NCI-H774 (cell line): ENCODE measurements around the gene ASB13.
A peak's percentile ranks its signal among the peaks of the same experiment; 100 is the strongest.

Experiments used
- DNase-seq: peaks from one replicate; lab custom pipeline; 2025; lab: John Stamatoyannopoulos, UW

ASB13 gene

GRCh38 chr10:5647507-5648240 is 18.7 kb downstream of the ASB13 start:
- no peak for DNase-seq

GRCh38 chr10:5645944-5646617 is 20.3 kb downstream of the ASB13 start:
- DNase-seq: no peak

GRCh38 chr10:5645375-5645774 is 21.0 kb downstream of the ASB13 start:
- no peak for DNase-seq

GRCh38 chr10:5644930-5645329 is 21.5 kb downstream of the ASB13 start:
- DNase-seq: no peak

- no peak for DNase-seq
These were observed 22.9 kb downstream of the ASB13 start for GRCh38 chr10:5643346-5644067.

GRCh38 chr10:5641501-5641900 is 24.9 kb downstream of the ASB13 start:
- DNase-seq: no peak

GRCh38 chr10:5640501-5640900 is 25.9 kb downstream of the ASB13 start:
- DNase-seq: no peak

- no peak for DNase-seq
These were observed 26.4 kb downstream of the ASB13 start for GRCh38 chr10:5640036-5640435.

GRCh38 chr10:5639066-5639465 is 27.3 kb downstream of the ASB13 start:
- DNase-seq: no peak

- no peak for DNase-seq
These were observed 27.9 kb downstream of the ASB13 start for GRCh38 chr10:5638494-5638893.

- DNase-seq: peak; percentile 66
These were observed 31.5 kb downstream of the ASB13 start for GRCh38 chr10:5634918-5635317.

- no peak for DNase-seq
These were observed 33.1 kb downstream of the ASB13 start for GRCh38 chr10:5633166-5633749.

- no peak for DNase-seq
These were observed 33.9 kb downstream of the ASB13 start for GRCh38 chr10:5632446-5632845.

GRCh38 chr10:5631936-5632335 is 34.5 kb downstream of the ASB13 start:
- DNase-seq: no peak

- DNase-seq: no peak
These were observed 36.3 kb downstream of the ASB13 start for GRCh38 chr10:5630112-5630436.

- peak; percentile 86 for DNase-seq
These were observed 36.9 kb downstream of the ASB13 start for GRCh38 chr10:5629303-5630111.

- peak; percentile 7 for DNase-seq
These were observed 37.7 kb downstream of the ASB13 start for GRCh38 chr10:5628451-5629302.

GRCh38 chr10:5627486-5628044 is 38.8 kb downstream of the ASB13 start:
- no peak for DNase-seq

- DNase-seq: peak; percentile 16
These were observed 40.2 kb downstream of the ASB13 start for GRCh38 chr10:5625992-5626777.

- DNase-seq: no peak
These were observed 41.7 kb downstream of the ASB13 start for GRCh38 chr10:5624701-5625100.
